ENCODE results near the gene KCTD16. TPM values are rescaled to one million over a fixed set of nuclear protein-coding genes. Genes with fewer than 3 reads are reported as not detected.
A peak's percentile ranks its signal among the peaks of the same experiment; 100 is the strongest.

The KCTD16 gene
- total RNA-seq, 1 donor from 2014 or later, result 24.3 TPM

DNA sequence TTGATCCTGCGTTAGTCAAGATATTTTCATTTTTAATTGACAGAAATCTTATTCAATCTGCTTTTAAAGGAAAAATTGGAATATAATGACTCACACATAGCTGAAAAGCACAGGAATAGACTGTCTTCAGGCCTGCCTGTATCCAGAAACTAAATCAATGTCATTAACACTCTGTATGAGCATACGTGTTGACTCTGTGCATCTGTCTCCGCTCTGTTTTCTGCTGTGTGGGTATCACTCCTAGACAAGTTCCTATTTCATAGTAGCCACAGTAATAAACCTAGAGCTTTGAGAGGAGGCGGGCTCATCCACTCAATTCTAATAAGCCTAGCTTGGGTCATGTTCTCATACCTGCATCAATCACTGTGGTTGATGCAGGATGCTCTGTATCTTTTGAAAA is 267.6 kb downstream of the KCTD16 start:
- peaks cover 10% of the 10 kb centered on the region for H3K36me3 Mint-ChIP-seq (ENCODE audit: insufficient read depth)
- H3K27ac Mint-ChIP-seq, result no peak overlapping the region
- no peaks in the 10 kb centered on the region for H3K27me3 Mint-ChIP-seq
- peaks cover 29% of the 10 kb centered on the region for H3K4me1 Mint-ChIP-seq (ENCODE audit: low read depth)
- peaks cover 11% of the 10 kb centered on the region for H3K9me3 Mint-ChIP-seq (ENCODE audit: low read depth)
- no peak overlapping the region for H3K4me3 Mint-ChIP-seq (ENCODE audit: low read depth)
- no peak for DNase-seq (ENCODE audit: low spot score, unreplicated experiment)
- no peak for TF ChIP-seq CTCF (IDR thresholded peaks at IDR 0.05; ENCODE audit: unreplicated experiment)

GRCh38 chr5:144448457-144448856 is 277.8 kb downstream of the KCTD16 start:
- peaks cover 6% of the 10 kb centered on the region for H3K4me1 Mint-ChIP-seq (ENCODE audit: low read depth)
- H3K27ac Mint-ChIP-seq, result no peak overlapping the region
- DNase-seq (ENCODE audit: low spot score, unreplicated experiment), result no peak
- no peak overlapping the region for H3K4me3 Mint-ChIP-seq (ENCODE audit: low read depth)
- peaks cover 4% of the 10 kb centered on the region for H3K36me3 Mint-ChIP-seq (ENCODE audit: insufficient read depth)
- no peaks in the 10 kb centered on the region for H3K27me3 Mint-ChIP-seq
- H3K9me3 Mint-ChIP-seq (ENCODE audit: low read depth), result peaks cover 6% of the 10 kb centered on the region
- no peak for TF ChIP-seq CTCF (IDR thresholded peaks at IDR 0.05; ENCODE audit: unreplicated experiment)

GRCh38 chr5:144451187-144451973 is 280.7 kb downstream of the KCTD16 start:
- Mint-ChIP-seq H3K27ac (no peak overlapping the region), H3K27me3 (no peaks in the 10 kb centered on the region), H3K36me3 (ENCODE audit: insufficient read depth) (peaks cover 4% of the 10 kb centered on the region), H3K4me1 (ENCODE audit: low read depth) (peaks cover 17% of the 10 kb centered on the region), H3K9me3 (ENCODE audit: low read depth) (peaks cover 6% of the 10 kb centered on the region), H3K4me3 (ENCODE audit: low read depth) (no peak overlapping the region)
- TF ChIP-seq CTCF (IDR thresholded peaks at IDR 0.05; ENCODE audit: unreplicated experiment), result no peak
- DNase-seq (ENCODE audit: low spot score, unreplicated experiment), result no peak

DNA sequence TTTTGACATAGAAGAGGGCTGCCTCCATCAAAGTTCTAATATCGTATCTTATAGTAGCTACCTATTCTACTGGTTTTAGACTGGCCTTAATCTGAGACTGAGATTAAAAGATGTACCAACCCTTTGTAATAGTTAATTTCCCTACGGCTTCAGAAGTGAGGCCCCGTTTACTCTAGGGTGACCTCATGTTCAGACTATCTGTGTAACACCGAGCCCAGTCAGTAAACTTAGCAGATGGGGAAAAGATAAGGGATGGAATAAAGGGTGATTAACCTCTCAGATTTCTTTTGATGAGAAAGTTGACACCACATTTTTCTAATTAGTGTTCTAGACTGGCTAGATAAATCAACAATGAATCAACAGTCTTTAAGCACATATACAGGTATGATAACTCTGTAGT is 283.1 kb downstream of the KCTD16 start:
- H3K27ac Mint-ChIP-seq, result no peak overlapping the region
- no peak for TF ChIP-seq CTCF (IDR thresholded peaks at IDR 0.05; ENCODE audit: unreplicated experiment)
- H3K4me1 Mint-ChIP-seq (ENCODE audit: low read depth), result peaks cover 35% of the 10 kb centered on the region

GRCh38 chr5:144457160-144457559 is 286.5 kb downstream of the KCTD16 start:
- Mint-ChIP-seq H3K27ac (peak overlapping the region; percentile 71), H3K4me1 (ENCODE audit: low read depth) (peaks cover 50% of the 10 kb centered on the region), H3K27me3 (no peaks in the 10 kb centered on the region), H3K9me3 (ENCODE audit: low read depth) (peaks cover 7% of the 10 kb centered on the region), H3K4me3 (ENCODE audit: low read depth) (no peak overlapping the region), H3K36me3 (ENCODE audit: insufficient read depth) (peaks cover 12% of the 10 kb centered on the region)
- no peak for TF ChIP-seq CTCF (IDR thresholded peaks at IDR 0.05; ENCODE audit: unreplicated experiment)
- no peak for DNase-seq (ENCODE audit: low spot score, unreplicated experiment)

More for the DNA sequence above, 283.1 kb downstream of the KCTD16 start:
- Mint-ChIP-seq H3K4me3 (ENCODE audit: low read depth) (no peak overlapping the region), H3K36me3 (ENCODE audit: insufficient read depth) (peaks cover 3% of the 10 kb centered on the region), H3K9me3 (ENCODE audit: low read depth) (peaks cover 4% of the 10 kb centered on the region), H3K27me3 (no peaks in the 10 kb centered on the region)
- no peak for DNase-seq (ENCODE audit: low spot score, unreplicated experiment)

Data from progenitor cell of endocrine pancreas (in vitro differentiated cells).